ENCODE measurements around the gene PTBP3.

PTBP3 gene

DNA sequence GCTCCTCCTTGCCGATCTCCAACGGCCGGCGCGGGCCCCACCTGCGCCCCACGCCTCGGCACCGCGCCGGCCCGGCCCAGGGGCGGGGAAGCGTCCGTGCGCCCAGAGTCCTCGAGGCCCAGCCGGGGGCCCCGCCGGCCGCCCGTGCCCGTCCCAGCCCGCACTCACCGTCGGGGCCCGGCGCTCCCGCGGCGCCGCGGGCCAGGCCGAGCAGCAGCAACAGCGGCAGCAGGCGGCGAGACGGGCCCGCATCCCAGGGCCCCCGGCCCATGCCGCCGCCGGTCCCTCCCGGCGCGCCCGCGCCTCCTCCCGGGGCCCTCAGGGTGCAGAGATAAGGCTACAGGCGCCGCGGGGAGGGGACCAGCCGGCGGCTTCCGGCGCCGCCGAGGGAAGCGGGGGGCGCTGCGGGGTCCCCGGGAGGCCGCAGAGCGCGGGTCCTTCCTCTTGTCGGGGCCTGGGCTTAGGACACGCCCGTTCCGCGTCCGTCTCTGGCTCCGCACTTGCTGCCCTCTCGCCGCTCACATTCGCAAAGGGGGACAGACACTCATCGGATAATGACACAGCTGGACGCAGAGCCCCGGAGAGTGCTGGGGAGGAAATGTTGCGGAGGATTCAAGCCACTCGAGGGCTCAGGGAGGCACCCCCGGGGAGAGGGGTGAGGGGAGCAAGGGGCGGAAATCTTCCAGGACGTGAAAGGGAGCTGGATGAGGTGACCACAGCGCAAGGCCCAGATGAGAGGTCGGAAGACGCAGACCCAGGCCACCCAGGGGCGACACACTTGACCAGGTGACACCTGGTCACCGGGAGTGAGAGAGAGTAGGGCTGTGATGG lies 158.2 kb downstream of the PTBP3 start, which contains the start of gene SUSD1:
SUSD1 (minus strand) TSS at position 333 of the 831 bp plus-strand sequence; CDS start at position 271, 62 bp downstream.
- H2AFZ ChIP-seq (ENCODE audit: low read depth) = peak within 1 kb of the TSS; percentile 86
- H3K9ac ChIP-seq = peak within 1 kb of the TSS; percentile 82
- peak within 1 kb of the TSS; percentile 45 for H3K27ac ChIP-seq
- H3K4me3 ChIP-seq (IDR thresholded peaks at IDR 0.05; ENCODE audit: insufficient read depth, low read depth, low read length) = no peak within 1 kb of the TSS
- H3K36me3 ChIP-seq (ENCODE audit: insufficient read depth) = no peaks in the 10 kb centered on the region
- TF ChIP-seq, protein P1, sequence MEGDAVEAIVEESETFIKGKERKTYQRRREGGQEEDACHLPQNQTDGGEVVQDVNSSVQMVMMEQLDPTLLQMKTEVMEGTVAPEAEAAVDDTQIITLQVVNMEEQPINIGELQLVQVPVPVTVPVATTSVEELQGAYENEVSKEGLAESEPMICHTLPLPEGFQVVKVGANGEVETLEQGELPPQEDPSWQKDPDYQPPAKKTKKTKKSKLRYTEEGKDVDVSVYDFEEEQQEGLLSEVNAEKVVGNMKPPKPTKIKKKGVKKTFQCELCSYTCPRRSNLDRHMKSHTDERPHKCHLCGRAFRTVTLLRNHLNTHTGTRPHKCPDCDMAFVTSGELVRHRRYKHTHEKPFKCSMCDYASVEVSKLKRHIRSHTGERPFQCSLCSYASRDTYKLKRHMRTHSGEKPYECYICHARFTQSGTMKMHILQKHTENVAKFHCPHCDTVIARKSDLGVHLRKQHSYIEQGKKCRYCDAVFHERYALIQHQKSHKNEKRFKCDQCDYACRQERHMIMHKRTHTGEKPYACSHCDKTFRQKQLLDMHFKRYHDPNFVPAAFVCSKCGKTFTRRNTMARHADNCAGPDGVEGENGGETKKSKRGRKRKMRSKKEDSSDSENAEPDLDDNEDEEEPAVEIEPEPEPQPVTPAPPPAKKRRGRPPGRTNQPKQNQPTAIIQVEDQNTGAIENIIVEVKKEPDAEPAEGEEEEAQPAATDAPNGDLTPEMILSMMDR (conservative IDR thresholded peaks at IDR 0.05; ENCODE audit: low read depth, low read length) = no peak
- H3K4me2 ChIP-seq = peak within 1 kb of the TSS; percentile 81
- peaks cover 20% of the 10 kb centered on the region for H3K4me1 ChIP-seq (ENCODE audit: low read depth, poor library complexity, severe bottlenecking)
- H4K20me1 ChIP-seq (ENCODE audit: insufficient read depth) = no peaks in the 10 kb centered on the region
- H3K79me2 ChIP-seq (ENCODE audit: insufficient read depth, low read depth) = no peaks in the 10 kb centered on the region
- H3K27me3 ChIP-seq (ENCODE audit: insufficient read depth, low read depth) = no peaks in the 10 kb centered on the region

DNA sequence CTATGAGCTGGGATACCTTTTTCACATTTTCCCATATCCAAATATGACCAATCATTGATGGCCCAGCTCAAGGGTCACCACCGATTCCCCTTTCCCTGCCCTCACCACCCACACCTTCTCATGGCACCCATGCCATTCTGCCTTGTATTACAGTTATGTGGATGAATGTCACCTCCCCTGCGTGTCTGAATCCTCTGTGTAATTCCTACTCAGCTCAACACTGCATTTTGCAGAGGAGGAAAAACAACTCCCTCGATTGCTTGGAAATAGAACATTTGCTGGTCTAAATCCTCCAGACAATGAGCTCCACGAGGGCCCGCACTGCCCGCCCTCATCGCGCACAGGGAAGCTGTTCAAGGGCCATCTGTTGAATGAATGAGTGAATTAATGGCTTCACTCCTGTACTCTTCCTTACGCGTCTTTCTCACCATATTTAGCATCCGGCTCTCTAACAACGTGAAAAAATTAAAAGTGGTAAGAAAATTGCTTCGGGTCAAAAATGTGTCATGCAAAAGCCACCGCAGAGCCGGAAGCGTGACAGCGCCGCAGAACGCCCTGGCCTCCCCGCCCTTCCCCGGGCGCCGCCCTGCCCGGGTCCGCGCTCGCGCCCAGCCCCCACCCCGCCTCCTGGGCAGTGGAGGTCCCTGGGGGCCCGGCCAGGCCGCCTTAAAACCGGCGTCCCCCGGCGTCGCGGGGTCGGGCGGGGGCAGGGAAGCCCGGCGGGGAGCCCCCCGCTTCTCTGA lies 159.0 kb downstream of the PTBP3 start:
- Histone ChIP-seq H3K27me3 (ENCODE audit: insufficient read depth, low read depth) (no peaks in the 10 kb centered on the region), H4K20me1 (ENCODE audit: insufficient read depth) (no peaks in the 10 kb centered on the region), H3K4me1 (ENCODE audit: low read depth, poor library complexity, severe bottlenecking) (peaks cover 20% of the 10 kb centered on the region), H3K4me3 (IDR thresholded peaks at IDR 0.05; ENCODE audit: insufficient read depth, low read depth, low read length) (no peak overlapping the region), H3K9ac (peak overlapping the region; percentile 82), H3K27ac (peak overlapping the region; percentile 45), H3K79me2 (ENCODE audit: insufficient read depth, low read depth) (no peaks in the 10 kb centered on the region), H2AFZ (ENCODE audit: low read depth) (peak overlapping the region; percentile 52), H3K4me2 (peak overlapping the region; percentile 37), H3K36me3 (ENCODE audit: insufficient read depth) (no peaks in the 10 kb centered on the region)
- TF ChIP-seq, protein P1 (conservative IDR thresholded peaks at IDR 0.05; ENCODE audit: low read depth, low read length) = no peak

DNA sequence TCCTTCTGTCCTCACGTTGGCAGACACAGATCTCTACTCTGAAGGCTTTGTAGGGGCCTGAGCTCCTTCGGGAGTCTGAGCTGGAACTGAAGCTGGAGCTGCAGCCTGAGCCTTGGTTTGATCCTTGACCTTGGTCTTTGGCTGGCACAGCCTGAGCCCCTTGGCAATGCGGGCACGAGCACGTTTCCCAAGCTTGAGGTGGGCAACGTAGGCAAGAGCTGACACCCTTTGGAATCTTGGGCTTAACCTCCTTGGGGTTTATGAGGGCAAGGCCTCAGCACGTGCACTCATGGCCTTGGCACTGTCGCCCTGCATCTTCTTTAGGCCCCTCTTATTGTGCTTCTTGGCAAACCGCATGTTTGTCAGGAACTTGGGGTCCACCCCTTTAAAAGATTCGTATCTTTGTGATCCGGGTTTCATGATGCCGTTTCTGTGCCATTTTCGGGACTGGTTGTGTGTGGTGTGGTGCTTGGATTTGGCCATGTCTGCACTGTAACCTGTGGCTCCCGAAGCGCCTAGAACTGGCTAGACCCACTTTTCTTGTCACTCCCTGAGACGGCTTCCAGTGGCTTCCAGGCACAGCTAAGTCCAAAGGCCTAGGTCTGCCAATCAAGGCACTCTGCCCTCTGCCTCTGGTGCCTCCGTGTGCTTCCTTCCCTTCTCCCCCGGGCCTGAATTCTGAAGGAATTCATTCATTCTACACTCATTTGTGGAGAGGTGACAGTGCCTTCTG lies 159.8 kb downstream of the PTBP3 start:
- Histone ChIP-seq H3K4me3 (IDR thresholded peaks at IDR 0.05; ENCODE audit: insufficient read depth, low read depth, low read length) (no peak overlapping the region), H3K36me3 (ENCODE audit: insufficient read depth) (no peaks in the 10 kb centered on the region), H3K27me3 (ENCODE audit: insufficient read depth, low read depth) (no peaks in the 10 kb centered on the region), H3K4me1 (ENCODE audit: low read depth, poor library complexity, severe bottlenecking) (peaks cover 24% of the 10 kb centered on the region), H3K4me2 (peak overlapping the region; percentile 37), H3K79me2 (ENCODE audit: insufficient read depth, low read depth) (no peaks in the 10 kb centered on the region), H2AFZ (ENCODE audit: low read depth) (peak overlapping the region; percentile 52), H3K27ac (no peak overlapping the region), H3K9ac (no peak overlapping the region), H4K20me1 (ENCODE audit: insufficient read depth) (no peaks in the 10 kb centered on the region)
- TF ChIP-seq, protein P1 (conservative IDR thresholded peaks at IDR 0.05; ENCODE audit: low read depth, low read length) = no peak

DNA sequence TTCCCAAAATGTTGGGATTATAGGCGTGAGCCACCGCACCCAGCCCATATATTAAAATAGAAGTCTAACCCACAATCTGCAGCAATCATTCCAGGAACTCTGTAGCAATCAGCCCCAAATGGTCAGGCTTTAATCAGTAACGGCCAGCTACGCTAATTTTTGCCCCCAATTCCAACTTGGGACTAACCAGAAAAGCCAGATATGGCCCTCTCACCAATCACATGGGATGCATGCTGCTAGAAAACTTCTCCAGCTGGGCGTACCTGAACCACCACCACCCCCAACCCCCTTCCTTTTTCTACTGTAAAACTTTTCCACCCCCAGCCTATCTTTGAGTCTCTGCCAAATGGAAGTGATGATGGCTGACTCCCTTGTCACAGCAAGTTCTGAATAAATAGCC lies 162.5 kb downstream of the PTBP3 start:
- H3K27ac ChIP-seq = no peak overlapping the region
- no peaks in the 10 kb centered on the region for H4K20me1 ChIP-seq (ENCODE audit: insufficient read depth)
- H3K36me3 ChIP-seq (ENCODE audit: insufficient read depth) = no peaks in the 10 kb centered on the region
- H3K4me3 ChIP-seq (IDR thresholded peaks at IDR 0.05; ENCODE audit: insufficient read depth, low read depth, low read length) = no peak overlapping the region
- peaks cover 32% of the 10 kb centered on the region for H3K4me1 ChIP-seq (ENCODE audit: low read depth, poor library complexity, severe bottlenecking)
- H2AFZ ChIP-seq (ENCODE audit: low read depth) = no peak overlapping the region
- H3K9ac ChIP-seq = no peak overlapping the region
- H3K79me2 ChIP-seq (ENCODE audit: insufficient read depth, low read depth) = no peaks in the 10 kb centered on the region
- H3K4me2 ChIP-seq = no peak overlapping the region
- H3K27me3 ChIP-seq (ENCODE audit: insufficient read depth, low read depth) = no peaks in the 10 kb centered on the region
- TF ChIP-seq, protein P1 (conservative IDR thresholded peaks at IDR 0.05; ENCODE audit: low read depth, low read length) = no peak
